Smooth muscle cell (in vitro differentiated cells): ENCODE data around the gene PSME3IP1. TPM values are rescaled to one million over a fixed set of nuclear protein-coding genes. Genes with fewer than 3 reads are reported as not detected.

ENCODE experiments used
- DNase-seq: peaks from one replicate; lab custom pipeline; 2025; ENCODE audit not compliant: unreplicated experiment; lab: John Stamatoyannopoulos, UW
- H2AFZ ChIP-seq: fragments of 200-600 bp; sonication (generic); 2 replicates; pipeline ENCODE4 v1.6.0; 2016; ENCODE audit warnings: antibody characterized with exemption, low read depth, mild to moderate bottlenecking
- H3F3A ChIP-seq: fragments of 200-600 bp; sonication (generic); 2 replicates; pipeline ENCODE4 v1.6.0; 2017; ENCODE audit warnings: antibody characterized with exemption, low read depth
- H3K27ac ChIP-seq: fragments of 200-600 bp; sonication (generic); 2 replicates; pipeline ENCODE4 v1.5.1; 2016; ENCODE audit warnings: low read depth, mild to moderate bottlenecking
- H3K27me3 ChIP-seq: fragments of 200-600 bp; sonication (generic); 2 replicates; pipeline ENCODE4 v1.6.1; 2016; ENCODE audit warnings: low read depth, mild to moderate bottlenecking
- H3K36me3 ChIP-seq: fragments of 200-600 bp; sonication (generic); 2 replicates; pipeline ENCODE4 v1.5.1; 2016; ENCODE audit warnings: low read depth
- H3K4me1 ChIP-seq: fragments of 200-600 bp; sonication (generic); 2 replicates; pipeline ENCODE4 v1.5.1; 2016; ENCODE audit warnings: low read depth
- H3K4me2 ChIP-seq: fragments of 200-600 bp; sonication (generic); 2 replicates; pipeline ENCODE4 v1.6.0; 2016; ENCODE audit warnings: mild to moderate bottlenecking
- H3K4me3 ChIP-seq: fragments of 200-600 bp; sonication (generic); 2 replicates; pipeline ENCODE4 v1.5.1; 2016; ENCODE audit warnings: mild to moderate bottlenecking
- H3K79me2 ChIP-seq: fragments of 200-600 bp; sonication (generic); 2 replicates; pipeline ENCODE4 v1.6.0; 2016; ENCODE audit warnings: low read depth, mild to moderate bottlenecking
- H3K9ac ChIP-seq: fragments of 200-600 bp; sonication (generic); 2 replicates; pipeline ENCODE4 v1.6.0; 2016; ENCODE audit warnings: low read depth
- H3K9me3 ChIP-seq: fragments of 200-600 bp; sonication (generic); replicated peaks from 2 replicates; pipeline ENCODE4 v1.5.1; 2016; ENCODE audit warnings: low read depth
- H4K20me1 ChIP-seq: fragments of 200-600 bp; sonication (generic); 2 replicates; pipeline ENCODE4 v1.6.0; 2016; ENCODE audit warnings: low read depth
- WGBS: methylation state at CpG from one replicate; pipeline ENCODE4 v1.1.7; 2016; ENCODE audit warnings: low lambda C conversion rate; 5-methylcytosine and 5-hydroxymethylcytosine counted together
- polyA plus RNA-seq: library from polyadenylated mRNA; unstranded; fragments of >200 nt; fragmentation: Nextera tagmentation; extraction: Ambion mirVana; gene quantifications from 2 replicates; pipeline ENCODE4 v1.2.1, GENCODE V29; 2016
- total RNA-seq: library from RNA; depleted of rRNA; stranded (reverse); fragments of >200 nt; gene quantifications from 2 replicates; pipeline ENCODE4 v1.2.3, GENCODE V29; 2014
- TF ChIP-seq, protein P1 (sequence below): fragments of 200-600 bp; sonication (generic); IDR thresholded peaks from 2 replicates; pipeline ENCODE4 v1.5.1; 2017; ENCODE audit warnings: borderline replicate concordance, mild to moderate bottlenecking, antibody characterized with exemption; ENCODE audit not compliant: insufficient read depth, poor library complexity, severe bottlenecking

Gene PSME3IP1
- total and polyA plus RNA-seq, 2 experiments from 2014 or later: 58.1 to 104 TPM

DNA sequence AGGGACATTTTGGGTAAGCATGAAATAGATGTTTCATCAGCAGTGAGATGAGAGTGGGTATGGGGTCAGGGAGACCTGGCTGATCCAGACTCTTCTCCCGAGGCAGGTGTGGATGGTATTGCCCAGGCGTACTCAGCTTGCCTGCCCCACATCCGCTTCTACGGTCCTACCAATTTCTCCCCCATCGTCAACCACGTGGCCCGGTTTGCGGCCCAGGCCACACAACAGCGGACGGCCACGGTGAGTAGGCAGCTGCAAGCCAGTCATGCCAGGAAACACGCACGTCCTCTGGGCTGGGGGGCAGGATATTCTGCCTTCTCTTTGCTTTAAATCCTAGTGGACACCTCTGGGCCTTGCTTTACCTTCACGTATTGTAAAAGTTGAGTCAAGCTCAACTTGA lies 48.8 kb downstream of the PSME3IP1 start:
- H3K79me2 ChIP-seq: no peaks in the 10 kb centered on the region
- no peaks in the 10 kb centered on the region for H4K20me1 ChIP-seq
- WGBS: 90% methylated on average over 14 of the region's 14 CpGs
- H3K9ac ChIP-seq: no peak overlapping the region
- H3K4me3 ChIP-seq: no peak overlapping the region
- no peak for DNase-seq
- H3F3A ChIP-seq: no peaks in the 10 kb centered on the region
- no peaks in the 10 kb centered on the region for H3K27me3 ChIP-seq
- H3K4me1 ChIP-seq: no peaks in the 10 kb centered on the region
- H3K4me2 ChIP-seq: no peak overlapping the region
- no peak overlapping the region for H3K27ac ChIP-seq
- TF ChIP-seq, protein P1, sequence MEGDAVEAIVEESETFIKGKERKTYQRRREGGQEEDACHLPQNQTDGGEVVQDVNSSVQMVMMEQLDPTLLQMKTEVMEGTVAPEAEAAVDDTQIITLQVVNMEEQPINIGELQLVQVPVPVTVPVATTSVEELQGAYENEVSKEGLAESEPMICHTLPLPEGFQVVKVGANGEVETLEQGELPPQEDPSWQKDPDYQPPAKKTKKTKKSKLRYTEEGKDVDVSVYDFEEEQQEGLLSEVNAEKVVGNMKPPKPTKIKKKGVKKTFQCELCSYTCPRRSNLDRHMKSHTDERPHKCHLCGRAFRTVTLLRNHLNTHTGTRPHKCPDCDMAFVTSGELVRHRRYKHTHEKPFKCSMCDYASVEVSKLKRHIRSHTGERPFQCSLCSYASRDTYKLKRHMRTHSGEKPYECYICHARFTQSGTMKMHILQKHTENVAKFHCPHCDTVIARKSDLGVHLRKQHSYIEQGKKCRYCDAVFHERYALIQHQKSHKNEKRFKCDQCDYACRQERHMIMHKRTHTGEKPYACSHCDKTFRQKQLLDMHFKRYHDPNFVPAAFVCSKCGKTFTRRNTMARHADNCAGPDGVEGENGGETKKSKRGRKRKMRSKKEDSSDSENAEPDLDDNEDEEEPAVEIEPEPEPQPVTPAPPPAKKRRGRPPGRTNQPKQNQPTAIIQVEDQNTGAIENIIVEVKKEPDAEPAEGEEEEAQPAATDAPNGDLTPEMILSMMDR: no peak
- H2AFZ ChIP-seq: no peak overlapping the region
- H3K9me3 ChIP-seq: no peaks in the 10 kb centered on the region
- no peaks in the 10 kb centered on the region for H3K36me3 ChIP-seq

DNA sequence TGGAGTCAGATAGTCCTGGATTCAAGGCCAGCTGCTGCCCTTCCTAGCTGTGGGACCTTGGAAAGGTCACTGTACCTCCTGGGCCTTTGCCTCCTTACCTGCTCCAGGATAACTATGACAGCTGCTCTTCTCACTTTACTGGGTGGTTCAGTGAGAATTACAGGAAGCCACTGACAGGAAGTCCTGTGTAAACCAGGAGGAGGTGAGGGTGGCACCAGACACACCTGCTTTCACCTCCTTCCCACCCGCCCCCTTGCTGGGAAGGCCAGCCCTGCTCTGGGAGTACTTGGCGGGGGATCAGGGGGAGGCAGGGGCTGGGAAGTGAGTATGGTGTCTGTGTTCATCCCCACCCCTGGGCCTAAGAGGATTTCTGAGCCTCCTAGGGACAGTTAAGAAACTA lies 50.9 kb downstream of the PSME3IP1 start:
- Histone ChIP-seq H3K27me3 (no peaks in the 10 kb centered on the region), H3K79me2 (no peaks in the 10 kb centered on the region), H3K9me3 (no peaks in the 10 kb centered on the region), H3K9ac (no peak overlapping the region), H3K4me2 (no peak overlapping the region), H3K27ac (no peak overlapping the region), H2AFZ (no peak overlapping the region), H3F3A (no peaks in the 10 kb centered on the region), H4K20me1 (no peaks in the 10 kb centered on the region), H3K4me1 (no peaks in the 10 kb centered on the region), H3K4me3 (no peak overlapping the region), H3K36me3 (no peaks in the 10 kb centered on the region)
- 95% methylated on average over 2 of the region's 2 CpGs for WGBS
- DNase-seq: no peak
- TF ChIP-seq, protein P1: no peak

DNA sequence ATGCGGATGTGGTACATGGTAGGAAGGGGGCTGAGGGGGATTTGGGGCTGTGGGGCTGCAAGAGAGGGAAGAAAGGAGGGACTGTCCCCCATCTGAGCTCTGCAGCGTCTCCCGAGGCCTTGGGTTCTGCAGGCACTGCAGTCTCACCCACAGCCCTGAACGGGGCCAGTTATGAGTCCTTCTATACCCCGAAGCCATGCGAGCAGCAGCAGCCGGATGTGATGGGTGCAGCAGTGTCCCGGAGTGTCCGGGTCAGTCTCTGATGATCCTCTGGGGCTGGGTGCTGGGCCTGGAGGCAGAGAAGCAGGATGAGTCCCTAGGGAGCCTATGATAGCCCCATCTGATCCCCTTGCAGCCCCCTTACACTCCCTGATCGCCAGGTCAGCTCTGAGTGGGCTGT lies 52.0 kb downstream of the PSME3IP1 start:
- Histone ChIP-seq H3K4me2 (no peak overlapping the region), H3K4me1 (no peaks in the 10 kb centered on the region), H3K27me3 (no peaks in the 10 kb centered on the region), H2AFZ (no peak overlapping the region), H3K36me3 (no peaks in the 10 kb centered on the region), H4K20me1 (no peaks in the 10 kb centered on the region), H3K9ac (no peak overlapping the region), H3K27ac (no peak overlapping the region), H3K79me2 (no peaks in the 10 kb centered on the region), H3F3A (no peaks in the 10 kb centered on the region), H3K4me3 (no peak overlapping the region), H3K9me3 (no peaks in the 10 kb centered on the region)
- no peak for DNase-seq
- TF ChIP-seq, protein P1: no peak
- 92% methylated on average over 10 of the region's 10 CpGs for WGBS

DNA sequence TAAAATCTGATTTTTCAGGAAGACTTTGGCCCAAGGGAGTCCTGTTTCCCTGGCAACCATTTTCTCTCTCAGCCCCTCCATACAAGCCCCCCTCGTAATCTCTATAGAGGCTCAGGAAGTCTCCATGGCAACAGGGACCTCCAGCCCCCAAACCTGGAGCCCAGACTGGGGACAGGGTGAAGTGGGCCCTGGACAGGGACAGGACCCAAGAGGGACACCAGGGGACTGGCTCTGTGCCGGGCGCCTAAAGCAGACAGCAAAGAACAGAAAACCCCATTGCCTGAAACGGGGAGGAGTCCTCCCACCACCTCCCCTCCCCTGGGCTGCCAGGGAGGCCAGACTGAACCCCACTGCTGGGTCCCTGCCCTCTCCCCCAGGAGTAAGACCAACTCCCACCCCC lies 52.8 kb downstream of the PSME3IP1 start:
- no peaks in the 10 kb centered on the region for H3K27me3 ChIP-seq
- TF ChIP-seq, protein P1: no peak
- H3F3A ChIP-seq: no peaks in the 10 kb centered on the region
- H3K9ac ChIP-seq: no peak overlapping the region
- no peak overlapping the region for H3K27ac ChIP-seq
- H3K9me3 ChIP-seq: no peaks in the 10 kb centered on the region
- no peaks in the 10 kb centered on the region for H3K4me1 ChIP-seq
- H3K4me2 ChIP-seq: no peak overlapping the region
- no peak for DNase-seq
- H4K20me1 ChIP-seq: no peaks in the 10 kb centered on the region
- H3K4me3 ChIP-seq: no peak overlapping the region
- no peaks in the 10 kb centered on the region for H3K79me2 ChIP-seq
- 71% methylated on average over 4 of the region's 4 CpGs for WGBS
- no peak overlapping the region for H2AFZ ChIP-seq
- no peaks in the 10 kb centered on the region for H3K36me3 ChIP-seq
